WTC11 (cell line): ENCODE measurements around the gene SH3BP5. TPM values are rescaled to one million over a fixed set of nuclear protein-coding genes. Genes with fewer than 3 reads are reported as not detected.

Experiments
- ATAC-seq: fragments of 200-7000 bp; cut with Tn5 transposase; 2 replicates; pipeline ENCODE4 v1.10.0; 2021; ENCODE audit warnings: mild to moderate bottlenecking, moderate library complexity
- CTCF ChIA-PET: fragments of 300-600 bp; sonication (Branson Sonifier 250); formaldehyde crosslinking; loops from one replicate; lab custom pipeline; 2021; ENCODE audit warnings: antibody characterized with exemption; lab: Charles Lee
- POLR2A ChIA-PET: fragments of 350-600 bp; sonication (Branson Sonifier 250); formaldehyde crosslinking; loops from one replicate; lab custom pipeline; 2021; ENCODE audit warnings: antibody characterized with exemption; lab: Charles Lee
- DNase-seq: peaks from one replicate; pipeline ENCODE4 v3.0.0; 2021; ENCODE audit warnings: low spot score
- H3K27ac Mint-ChIP-seq: 2 replicates; pipeline ENCODE4 v1.8.0; 2021; ENCODE audit warnings: mixed read lengths
- H3K27me3 Mint-ChIP-seq: 2 replicates; pipeline ENCODE4 v1.8.0; 2021; ENCODE audit warnings: low read depth, mild to moderate bottlenecking, moderate library complexity, mixed read lengths
- H3K36me3 Mint-ChIP-seq: 2 replicates; pipeline ENCODE4 v1.8.0; 2021; ENCODE audit warnings: mixed read lengths
- H3K4me1 Mint-ChIP-seq: 2 replicates; pipeline ENCODE4 v1.8.0; 2022; ENCODE audit warnings: mixed read lengths
- H3K4me3 Mint-ChIP-seq: 2 replicates; pipeline ENCODE4 v1.8.0; 2021; ENCODE audit warnings: mild to moderate bottlenecking, moderate library complexity, mixed read lengths
- H3K9me3 Mint-ChIP-seq: 2 replicates; pipeline ENCODE4 v1.8.0; 2021; ENCODE audit warnings: mixed read lengths
- ATF1 ChIP-seq: sonication (generic); formaldehyde crosslinking; IDR thresholded peaks from 2 replicates; pipeline ENCODE4 v1.8.1; 2023; ENCODE audit warnings: mild to moderate bottlenecking, moderate library complexity, missing genetic modification reagents
- ATF6 ChIP-seq: sonication (generic); formaldehyde crosslinking; IDR thresholded peaks from 2 replicates; pipeline ENCODE4 v1.8.1; 2023; ENCODE audit warnings: mild to moderate bottlenecking, missing genetic modification reagents
- CBFB ChIP-seq: sonication (generic); formaldehyde crosslinking; IDR thresholded peaks from 2 replicates; pipeline ENCODE4 v1.8.1; 2022; ENCODE audit warnings: mild to moderate bottlenecking, low read depth, missing genetic modification reagents
- ETV6 ChIP-seq: sonication (generic); formaldehyde crosslinking; IDR thresholded peaks from 2 replicates; pipeline ENCODE4 v1.8.1; 2022; ENCODE audit warnings: mild to moderate bottlenecking, missing genetic modification reagents
- GABPB1 ChIP-seq: sonication (generic); formaldehyde crosslinking; IDR thresholded peaks from 2 replicates; pipeline ENCODE4 v1.8.1; 2023; ENCODE audit warnings: mild to moderate bottlenecking, missing genetic modification reagents
- GRHL2 ChIP-seq: fragments of 250-450 bp; sonication (Bioruptor Pico); IDR thresholded peaks from 2 replicates; pipeline ENCODE4 v1.8.0; 2022; ENCODE audit warnings: mild to moderate bottlenecking, moderate library complexity; ENCODE audit not compliant: insufficient replicate concordance, severe bottlenecking
- JUN ChIP-seq: sonication (generic); formaldehyde crosslinking; IDR thresholded peaks from 2 replicates; pipeline ENCODE4 v1.8.0; 2023; ENCODE audit warnings: mild to moderate bottlenecking, missing genetic modification reagents
- NFYB ChIP-seq: sonication (generic); formaldehyde crosslinking; conservative IDR thresholded peaks from 2 replicates; pipeline ENCODE4 v1.8.0; 2022; ENCODE audit warnings: low read depth, missing genetic modification reagents
- NR1H2 ChIP-seq: sonication (generic); formaldehyde crosslinking; IDR thresholded peaks from 2 replicates; pipeline ENCODE4 v1.9.0; 2021; ENCODE audit warnings: mild to moderate bottlenecking, moderate library complexity, missing genetic modification reagents
- OVOL2 ChIP-seq: fragments of 250-450 bp; sonication (Bioruptor Pico); IDR thresholded peaks from 2 replicates; pipeline ENCODE4 v1.9.0; 2021; ENCODE audit warnings: mild to moderate bottlenecking, borderline replicate concordance
- SMAD4 ChIP-seq: sonication (generic); formaldehyde crosslinking; IDR thresholded peaks from 2 replicates; pipeline ENCODE4 v1.8.0; 2022; ENCODE audit warnings: mild to moderate bottlenecking, missing genetic modification reagents
- ZNF121 ChIP-seq: sonication (generic); formaldehyde crosslinking; IDR thresholded peaks from 2 replicates; pipeline ENCODE4 v1.8.0; 2023; ENCODE audit warnings: missing genetic modification reagents
- ZNF232 ChIP-seq: sonication (generic); formaldehyde crosslinking; IDR thresholded peaks from 2 replicates; pipeline ENCODE4 v1.8.0; 2022; ENCODE audit warnings: mild to moderate bottlenecking, missing genetic modification reagents
- ZNF423 ChIP-seq: fragments of 250-450 bp; sonication (Bioruptor Pico); IDR thresholded peaks from 2 replicates; pipeline ENCODE4 v2.1.2; 2022; ENCODE audit warnings: mild to moderate bottlenecking, moderate library complexity
- ZSCAN18 ChIP-seq: fragments of 250-450 bp; sonication (Bioruptor Pico); IDR thresholded peaks from 2 replicates; pipeline ENCODE4 v2.1.2; 2022; ENCODE audit warnings: mild to moderate bottlenecking, moderate library complexity
- total RNA-seq: library from RNA; stranded (reverse); gene quantifications from 3 replicates; pipeline ENCODE4 v1.2.3, GENCODE V29; 2021
- TF ChIP-seq, protein P1 (sequence below): sonication (generic); formaldehyde crosslinking; IDR thresholded peaks from 2 replicates; pipeline ENCODE4 v1.8.1; 2023; ENCODE audit warnings: mild to moderate bottlenecking, moderate library complexity, missing genetic modification reagents
- TF ChIP-seq, protein P2 (sequence below): fragments of 250-450 bp; sonication (Bioruptor Pico); IDR thresholded peaks from 2 replicates; pipeline ENCODE4 v1.9.0; 2021; ENCODE audit warnings: mild to moderate bottlenecking

Gene SH3BP5
- total RNA-seq, 1 experiment from 2014 or later: 7.2 TPM

DNA sequence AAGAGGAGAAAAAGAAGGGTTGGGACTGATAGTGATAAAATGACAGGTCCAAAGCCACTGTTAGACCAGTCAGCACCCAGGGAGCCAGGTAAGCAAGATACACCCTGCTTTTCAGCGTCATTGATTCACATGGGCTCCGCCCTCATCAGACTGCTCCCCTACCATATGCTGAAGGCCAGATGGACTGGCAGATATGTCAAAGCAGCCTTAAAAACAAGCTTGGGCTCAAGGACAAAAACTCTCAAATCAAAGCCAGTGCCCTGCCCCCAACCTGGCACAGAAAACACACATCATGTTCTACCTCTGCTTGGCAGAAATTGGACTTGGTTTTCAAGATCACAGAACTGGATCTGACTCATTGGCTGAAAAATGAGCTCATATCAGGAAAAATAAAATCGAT, 33.4 kb downstream of the SH3BP5 start (continued):
- no peak for TF ChIP-seq ATF6
- TF ChIP-seq GRHL2 (CRISPR knock-in tag): no peak
- no peak for TF ChIP-seq ZNF423 (CRISPR knock-in tag)
- no peak for TF ChIP-seq ETV6 (CRISPR knock-in tag)
- no peak for TF ChIP-seq OVOL2 (CRISPR knock-in tag)
- no peak for TF ChIP-seq ZSCAN18 (CRISPR knock-in tag)
- TF ChIP-seq JUN (CRISPR knock-in tag): no peak
- no peak for TF ChIP-seq CBFB (CRISPR knock-in tag)
- no peak for TF ChIP-seq SMAD4
- TF ChIP-seq GABPB1 (CRISPR knock-in tag): no peak
- TF ChIP-seq, protein P1, sequence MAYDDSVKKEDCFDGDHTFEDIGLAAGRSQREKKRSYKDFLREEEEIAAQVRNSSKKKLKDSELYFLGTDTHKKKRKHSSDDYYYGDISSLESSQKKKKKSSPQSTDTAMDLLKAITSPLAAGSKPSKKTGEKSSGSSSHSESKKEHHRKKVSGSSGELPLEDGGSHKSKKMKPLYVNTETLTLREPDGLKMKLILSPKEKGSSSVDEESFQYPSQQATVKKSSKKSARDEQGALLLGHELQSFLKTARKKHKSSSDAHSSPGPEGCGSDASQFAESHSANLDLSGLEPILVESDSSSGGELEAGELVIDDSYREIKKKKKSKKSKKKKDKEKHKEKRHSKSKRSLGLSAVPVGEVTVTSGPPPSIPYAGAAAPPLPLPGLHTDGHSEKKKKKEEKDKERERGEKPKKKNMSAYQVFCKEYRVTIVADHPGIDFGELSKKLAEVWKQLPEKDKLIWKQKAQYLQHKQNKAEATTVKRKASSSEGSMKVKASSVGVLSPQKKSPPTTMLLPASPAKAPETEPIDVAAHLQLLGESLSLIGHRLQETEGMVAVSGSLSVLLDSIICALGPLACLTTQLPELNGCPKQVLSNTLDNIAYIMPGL (CRISPR knock-in tag): no peak
- no peak for TF ChIP-seq ZNF232

- TF ChIP-seq ATF1: no peak
- TF ChIP-seq ZNF232: no peak
- TF ChIP-seq, protein P2, sequence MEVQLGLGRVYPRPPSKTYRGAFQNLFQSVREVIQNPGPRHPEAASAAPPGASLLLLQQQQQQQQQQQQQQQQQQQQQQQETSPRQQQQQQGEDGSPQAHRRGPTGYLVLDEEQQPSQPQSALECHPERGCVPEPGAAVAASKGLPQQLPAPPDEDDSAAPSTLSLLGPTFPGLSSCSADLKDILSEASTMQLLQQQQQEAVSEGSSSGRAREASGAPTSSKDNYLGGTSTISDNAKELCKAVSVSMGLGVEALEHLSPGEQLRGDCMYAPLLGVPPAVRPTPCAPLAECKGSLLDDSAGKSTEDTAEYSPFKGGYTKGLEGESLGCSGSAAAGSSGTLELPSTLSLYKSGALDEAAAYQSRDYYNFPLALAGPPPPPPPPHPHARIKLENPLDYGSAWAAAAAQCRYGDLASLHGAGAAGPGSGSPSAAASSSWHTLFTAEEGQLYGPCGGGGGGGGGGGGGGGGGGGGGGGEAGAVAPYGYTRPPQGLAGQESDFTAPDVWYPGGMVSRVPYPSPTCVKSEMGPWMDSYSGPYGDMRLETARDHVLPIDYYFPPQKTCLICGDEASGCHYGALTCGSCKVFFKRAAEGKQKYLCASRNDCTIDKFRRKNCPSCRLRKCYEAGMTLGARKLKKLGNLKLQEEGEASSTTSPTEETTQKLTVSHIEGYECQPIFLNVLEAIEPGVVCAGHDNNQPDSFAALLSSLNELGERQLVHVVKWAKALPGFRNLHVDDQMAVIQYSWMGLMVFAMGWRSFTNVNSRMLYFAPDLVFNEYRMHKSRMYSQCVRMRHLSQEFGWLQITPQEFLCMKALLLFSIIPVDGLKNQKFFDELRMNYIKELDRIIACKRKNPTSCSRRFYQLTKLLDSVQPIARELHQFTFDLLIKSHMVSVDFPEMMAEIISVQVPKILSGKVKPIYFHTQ (CRISPR knock-in tag): no peak
- TF ChIP-seq NFYB (CRISPR knock-in tag): no peak
- TF ChIP-seq NR1H2 (CRISPR knock-in tag): no peak
- TF ChIP-seq CBFB (CRISPR knock-in tag): no peak
- TF ChIP-seq ZNF121 (CRISPR knock-in tag): no peak
- H3K9me3 Mint-ChIP-seq: no peaks in the 10 kb centered on the region
- ATAC-seq (no peak), DNase-seq (no peak)
- no peaks in the 10 kb centered on the region for H3K4me1 Mint-ChIP-seq
- no peak overlapping the region for H3K4me3 Mint-ChIP-seq
- ChIA-PET POLR2A (no interaction called here), CTCF (interaction anchor here (0.7 to 1.2 kb wide), 3 partner anchors 19 to 95 kb away, joined by 3 to 4 read pairs (median 3); no protein-coding TSS in a partner anchor)
- no peak overlapping the region for H3K27ac Mint-ChIP-seq
- H3K36me3 Mint-ChIP-seq: no peaks in the 10 kb centered on the region
- no peaks in the 10 kb centered on the region for H3K27me3 Mint-ChIP-seq
Measured at GRCh38 chr3:15298504-15298903, 33.9 kb downstream of the SH3BP5 start.
